MM.1S (cell line): ENCODE measurements around the gene DPYSL5.
A peak's percentile ranks its signal among the peaks of the same experiment; 100 is the strongest.

Source experiments
- EZH2phosphoT487 ChIP-seq: fragments of 300-600 bp; sonication (generic); IDR thresholded peaks from 2 replicates; pipeline ENCODE4 v1.6.1; 2018; ENCODE audit warnings: antibody characterized with exemption, low read length
- TF ChIP-seq, protein P1 (sequence below): fragments of 300-600 bp; sonication (generic); IDR thresholded peaks from 2 replicates; pipeline ENCODE4 v1.5.1; 2016; ENCODE audit warnings: antibody characterized with exemption, low read length, mixed read lengths

DNA sequence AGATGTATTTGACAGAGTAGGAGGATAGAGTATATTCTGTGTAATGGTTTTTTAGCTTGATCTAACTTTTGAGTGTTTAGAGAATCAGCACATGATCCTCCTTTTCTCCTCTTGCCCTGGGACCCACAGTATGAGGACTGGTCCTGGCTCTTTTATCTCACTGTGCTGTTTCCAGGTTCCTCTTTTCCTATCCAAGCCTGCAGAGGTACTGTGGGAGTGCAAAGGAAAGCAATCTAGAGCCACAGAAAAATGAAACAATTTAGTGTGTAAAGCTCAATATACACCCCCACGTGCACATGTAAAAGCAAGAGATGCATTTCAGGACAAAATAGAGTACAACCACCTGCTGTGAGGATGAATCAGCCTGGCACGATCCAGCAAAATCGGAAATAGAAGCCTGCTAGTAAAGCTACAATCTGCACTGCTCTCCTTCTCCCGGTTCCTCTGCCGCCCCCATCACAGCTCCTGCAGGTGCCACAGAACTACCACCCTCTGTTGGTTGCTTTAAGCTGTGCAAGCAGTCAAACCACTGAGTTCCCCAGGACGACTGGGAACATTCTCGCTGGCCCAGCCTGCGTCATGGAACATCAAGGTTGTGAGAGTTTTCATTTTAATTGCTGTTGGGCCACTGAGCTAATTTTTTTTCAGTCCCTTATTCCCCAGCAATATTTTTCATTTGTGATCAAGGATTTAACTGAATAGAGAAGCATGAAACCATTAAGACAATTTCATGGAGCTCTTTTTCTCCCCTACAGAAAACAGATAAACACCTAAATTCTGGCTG lies 74.7 kb downstream of the DPYSL5 start:
- TF ChIP-seq, protein P1, sequence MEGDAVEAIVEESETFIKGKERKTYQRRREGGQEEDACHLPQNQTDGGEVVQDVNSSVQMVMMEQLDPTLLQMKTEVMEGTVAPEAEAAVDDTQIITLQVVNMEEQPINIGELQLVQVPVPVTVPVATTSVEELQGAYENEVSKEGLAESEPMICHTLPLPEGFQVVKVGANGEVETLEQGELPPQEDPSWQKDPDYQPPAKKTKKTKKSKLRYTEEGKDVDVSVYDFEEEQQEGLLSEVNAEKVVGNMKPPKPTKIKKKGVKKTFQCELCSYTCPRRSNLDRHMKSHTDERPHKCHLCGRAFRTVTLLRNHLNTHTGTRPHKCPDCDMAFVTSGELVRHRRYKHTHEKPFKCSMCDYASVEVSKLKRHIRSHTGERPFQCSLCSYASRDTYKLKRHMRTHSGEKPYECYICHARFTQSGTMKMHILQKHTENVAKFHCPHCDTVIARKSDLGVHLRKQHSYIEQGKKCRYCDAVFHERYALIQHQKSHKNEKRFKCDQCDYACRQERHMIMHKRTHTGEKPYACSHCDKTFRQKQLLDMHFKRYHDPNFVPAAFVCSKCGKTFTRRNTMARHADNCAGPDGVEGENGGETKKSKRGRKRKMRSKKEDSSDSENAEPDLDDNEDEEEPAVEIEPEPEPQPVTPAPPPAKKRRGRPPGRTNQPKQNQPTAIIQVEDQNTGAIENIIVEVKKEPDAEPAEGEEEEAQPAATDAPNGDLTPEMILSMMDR, result peak; percentile 75
- TF ChIP-seq EZH2phosphoT487, result no peak
